Smooth muscle cell (in vitro differentiated cells): Measurements from ENCODE around the gene HEMK1. TPM values are rescaled to one million over a fixed set of nuclear protein-coding genes. Genes with fewer than 3 reads are reported as not detected.

Experiments used
- DNase-seq: peaks from one replicate; lab custom pipeline; 2025; ENCODE audit not compliant: unreplicated experiment; lab: John Stamatoyannopoulos, UW
- H2AFZ ChIP-seq: fragments of 200-600 bp; sonication (generic); 2 replicates; pipeline ENCODE4 v1.6.0; 2016; ENCODE audit warnings: antibody characterized with exemption, low read depth, mild to moderate bottlenecking
- H3F3A ChIP-seq: fragments of 200-600 bp; sonication (generic); 2 replicates; pipeline ENCODE4 v1.6.0; 2017; ENCODE audit warnings: antibody characterized with exemption, low read depth
- H3K27ac ChIP-seq: fragments of 200-600 bp; sonication (generic); 2 replicates; pipeline ENCODE4 v1.5.1; 2016; ENCODE audit warnings: low read depth, mild to moderate bottlenecking
- H3K27me3 ChIP-seq: fragments of 200-600 bp; sonication (generic); 2 replicates; pipeline ENCODE4 v1.6.1; 2016; ENCODE audit warnings: low read depth, mild to moderate bottlenecking
- H3K36me3 ChIP-seq: fragments of 200-600 bp; sonication (generic); 2 replicates; pipeline ENCODE4 v1.5.1; 2016; ENCODE audit warnings: low read depth
- H3K4me1 ChIP-seq: fragments of 200-600 bp; sonication (generic); 2 replicates; pipeline ENCODE4 v1.5.1; 2016; ENCODE audit warnings: low read depth
- H3K4me2 ChIP-seq: fragments of 200-600 bp; sonication (generic); 2 replicates; pipeline ENCODE4 v1.6.0; 2016; ENCODE audit warnings: mild to moderate bottlenecking
- H3K4me3 ChIP-seq: fragments of 200-600 bp; sonication (generic); 2 replicates; pipeline ENCODE4 v1.5.1; 2016; ENCODE audit warnings: mild to moderate bottlenecking
- H3K79me2 ChIP-seq: fragments of 200-600 bp; sonication (generic); 2 replicates; pipeline ENCODE4 v1.6.0; 2016; ENCODE audit warnings: low read depth, mild to moderate bottlenecking
- H3K9ac ChIP-seq: fragments of 200-600 bp; sonication (generic); 2 replicates; pipeline ENCODE4 v1.6.0; 2016; ENCODE audit warnings: low read depth
- H3K9me3 ChIP-seq: fragments of 200-600 bp; sonication (generic); replicated peaks from 2 replicates; pipeline ENCODE4 v1.5.1; 2016; ENCODE audit warnings: low read depth
- H4K20me1 ChIP-seq: fragments of 200-600 bp; sonication (generic); 2 replicates; pipeline ENCODE4 v1.6.0; 2016; ENCODE audit warnings: low read depth
- WGBS: methylation state at CpG from one replicate; pipeline ENCODE4 v1.1.7; 2016; ENCODE audit warnings: low lambda C conversion rate; 5-methylcytosine and 5-hydroxymethylcytosine counted together
- polyA plus RNA-seq: library from polyadenylated mRNA; unstranded; fragments of >200 nt; fragmentation: Nextera tagmentation; extraction: Ambion mirVana; gene quantifications from 2 replicates; pipeline ENCODE4 v1.2.1, GENCODE V29; 2016
- total RNA-seq: library from RNA; depleted of rRNA; stranded (reverse); fragments of >200 nt; gene quantifications from 2 replicates; pipeline ENCODE4 v1.2.3, GENCODE V29; 2014
- TF ChIP-seq, protein P1 (sequence below): fragments of 200-600 bp; sonication (generic); IDR thresholded peaks from 2 replicates; pipeline ENCODE4 v1.5.1; 2017; ENCODE audit warnings: borderline replicate concordance, mild to moderate bottlenecking, antibody characterized with exemption; ENCODE audit not compliant: insufficient read depth, poor library complexity, severe bottlenecking

Gene HEMK1
- total and polyA plus RNA-seq, 2 experiments from 2014 or later: 15.3 to 28.3 TPM

DNA sequence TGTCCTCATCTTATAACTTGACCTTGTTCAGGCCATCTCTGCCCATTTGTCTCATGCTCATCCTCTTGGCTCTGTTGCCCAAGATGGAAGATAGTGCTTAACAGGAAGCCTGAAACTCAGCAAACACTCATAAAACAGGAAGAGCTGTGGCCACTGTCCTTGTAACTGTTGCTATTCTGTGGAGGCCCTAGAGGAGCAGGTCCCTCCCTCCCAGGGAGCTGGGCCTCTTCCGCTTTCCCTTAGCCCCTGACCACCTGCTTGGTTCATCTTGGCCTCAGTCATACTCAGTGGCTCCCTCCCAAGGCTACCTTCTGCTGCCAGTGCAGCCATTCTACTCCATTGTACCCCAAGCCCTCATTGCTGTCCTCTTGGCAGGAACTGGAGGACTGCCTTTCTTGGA is 51.1 kb downstream of the HEMK1 start:
- Histone ChIP-seq H3K79me2 (no peaks in the 10 kb centered on the region), H3K4me2 (no peak overlapping the region), H3K9ac (no peak overlapping the region), H3K4me1 (peaks cover 27% of the 10 kb centered on the region), H2AFZ (no peak overlapping the region), H3K9me3 (no peaks in the 10 kb centered on the region), H3F3A (peaks cover 3% of the 10 kb centered on the region), H3K4me3 (no peak overlapping the region), H3K36me3 (no peaks in the 10 kb centered on the region), H3K27ac (no peak overlapping the region), H3K27me3 (no peaks in the 10 kb centered on the region), H4K20me1 (no peaks in the 10 kb centered on the region)
- TF ChIP-seq, protein P1, sequence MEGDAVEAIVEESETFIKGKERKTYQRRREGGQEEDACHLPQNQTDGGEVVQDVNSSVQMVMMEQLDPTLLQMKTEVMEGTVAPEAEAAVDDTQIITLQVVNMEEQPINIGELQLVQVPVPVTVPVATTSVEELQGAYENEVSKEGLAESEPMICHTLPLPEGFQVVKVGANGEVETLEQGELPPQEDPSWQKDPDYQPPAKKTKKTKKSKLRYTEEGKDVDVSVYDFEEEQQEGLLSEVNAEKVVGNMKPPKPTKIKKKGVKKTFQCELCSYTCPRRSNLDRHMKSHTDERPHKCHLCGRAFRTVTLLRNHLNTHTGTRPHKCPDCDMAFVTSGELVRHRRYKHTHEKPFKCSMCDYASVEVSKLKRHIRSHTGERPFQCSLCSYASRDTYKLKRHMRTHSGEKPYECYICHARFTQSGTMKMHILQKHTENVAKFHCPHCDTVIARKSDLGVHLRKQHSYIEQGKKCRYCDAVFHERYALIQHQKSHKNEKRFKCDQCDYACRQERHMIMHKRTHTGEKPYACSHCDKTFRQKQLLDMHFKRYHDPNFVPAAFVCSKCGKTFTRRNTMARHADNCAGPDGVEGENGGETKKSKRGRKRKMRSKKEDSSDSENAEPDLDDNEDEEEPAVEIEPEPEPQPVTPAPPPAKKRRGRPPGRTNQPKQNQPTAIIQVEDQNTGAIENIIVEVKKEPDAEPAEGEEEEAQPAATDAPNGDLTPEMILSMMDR: no peak
- 100% methylated on average over 1 of the region's 1 CpG for WGBS
- DNase-seq: no peak

DNA sequence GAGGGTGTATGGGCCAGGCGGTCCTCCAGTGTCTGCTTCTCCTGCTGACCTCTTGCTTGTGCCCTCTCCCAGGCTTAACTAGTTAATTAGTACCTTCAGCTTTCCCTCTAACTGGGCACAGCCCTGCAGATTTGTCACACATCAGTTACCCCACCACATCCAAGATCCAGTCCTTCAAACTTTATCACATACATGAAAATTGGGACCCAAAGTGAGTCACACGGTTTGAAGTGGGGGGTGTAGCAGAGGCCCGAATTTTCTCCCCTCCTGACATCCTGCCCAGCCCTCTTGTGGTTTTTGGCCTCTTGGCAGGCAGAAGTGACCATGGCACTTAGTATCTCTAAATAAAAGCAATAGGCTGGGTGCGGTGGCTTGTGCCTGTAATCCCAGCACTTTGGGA is 51.5 kb downstream of the HEMK1 start:
- H3K4me2 ChIP-seq: no peak overlapping the region
- H3F3A ChIP-seq: peaks cover 3% of the 10 kb centered on the region
- TF ChIP-seq, protein P1: no peak
- no peak overlapping the region for H2AFZ ChIP-seq
- H3K4me3 ChIP-seq: no peak overlapping the region
- H3K36me3 ChIP-seq: no peaks in the 10 kb centered on the region
- H4K20me1 ChIP-seq: no peaks in the 10 kb centered on the region
- H3K27me3 ChIP-seq: no peaks in the 10 kb centered on the region
- 86% methylated on average over 4 of the region's 4 CpGs for WGBS
- H3K27ac ChIP-seq: no peak overlapping the region
- no peaks in the 10 kb centered on the region for H3K9me3 ChIP-seq
- DNase-seq: no peak
- H3K79me2 ChIP-seq: no peaks in the 10 kb centered on the region
- H3K9ac ChIP-seq: no peak overlapping the region
- peaks cover 30% of the 10 kb centered on the region for H3K4me1 ChIP-seq

DNA sequence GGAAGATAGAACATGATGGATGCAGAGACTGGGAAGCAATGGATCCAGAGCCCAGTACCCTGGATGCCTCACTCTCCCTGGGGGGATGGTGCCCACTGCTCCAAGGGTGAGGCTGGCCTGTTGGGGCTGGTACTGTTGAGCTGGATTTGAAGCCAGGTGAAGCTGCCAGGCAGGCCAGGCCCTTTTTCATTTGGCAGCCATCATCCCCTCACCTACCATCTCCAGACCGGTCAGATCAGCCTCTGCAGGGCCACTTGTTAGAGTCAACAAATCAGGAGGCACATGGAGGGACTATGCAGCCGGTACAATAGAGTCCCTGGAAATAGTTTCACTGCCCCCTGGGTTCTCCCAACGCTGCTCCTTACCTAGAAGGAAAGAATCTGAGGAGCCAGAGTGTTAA is 53.6 kb downstream of the HEMK1 start:
- peaks cover 4% of the 10 kb centered on the region for H4K20me1 ChIP-seq
- no peak overlapping the region for H3K4me3 ChIP-seq
- TF ChIP-seq, protein P1: no peak
- no peaks in the 10 kb centered on the region for H3F3A ChIP-seq
- H3K9me3 ChIP-seq: no peaks in the 10 kb centered on the region
- no peaks in the 10 kb centered on the region for H3K79me2 ChIP-seq
- DNase-seq: no peak
- no peak overlapping the region for H3K27ac ChIP-seq
- no peaks in the 10 kb centered on the region for H3K36me3 ChIP-seq
- peaks cover 38% of the 10 kb centered on the region for H3K4me1 ChIP-seq
- H3K27me3 ChIP-seq: no peaks in the 10 kb centered on the region
- 93% methylated on average over 3 of the region's 3 CpGs for WGBS
- H3K4me2 ChIP-seq: no peak overlapping the region
- H2AFZ ChIP-seq: no peak overlapping the region
- H3K9ac ChIP-seq: no peak overlapping the region

DNA sequence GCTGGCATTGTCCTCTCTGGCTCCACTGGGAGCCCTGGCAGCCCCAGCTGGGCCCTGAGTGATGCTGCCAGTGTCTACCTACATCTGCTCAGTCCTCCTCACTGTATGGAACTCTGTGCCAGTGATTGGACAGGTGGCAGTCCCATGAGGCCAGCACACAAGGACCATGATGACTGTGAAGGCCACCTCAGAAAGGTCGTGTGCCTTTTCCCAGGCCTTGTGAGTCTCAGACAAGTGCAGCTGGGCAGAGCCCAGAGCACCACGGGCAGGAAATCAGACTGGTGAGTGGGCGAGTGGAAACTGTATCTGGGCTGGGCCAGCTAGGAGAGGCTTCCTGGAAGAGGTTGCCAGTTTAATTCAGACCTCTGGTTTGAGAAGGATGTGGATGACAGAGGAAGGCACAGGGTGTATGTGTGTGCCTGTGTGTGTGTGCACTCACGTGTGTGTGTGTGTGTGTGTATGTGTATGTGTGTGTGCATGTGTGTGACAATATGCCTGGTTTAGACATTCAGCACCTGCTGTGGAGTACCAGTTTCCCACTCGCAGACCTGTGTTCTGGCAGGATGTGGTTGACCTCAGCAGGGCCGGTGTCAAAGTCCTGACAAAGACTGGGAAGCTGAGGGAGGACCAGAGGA is 54.6 kb downstream of the HEMK1 start:
- H3K4me3 ChIP-seq: no peak overlapping the region
- peaks cover 9% of the 10 kb centered on the region for H4K20me1 ChIP-seq
- no peak overlapping the region for H2AFZ ChIP-seq
- 76% methylated on average over 6 of the region's 6 CpGs for WGBS
- no peak for DNase-seq
- no peaks in the 10 kb centered on the region for H3K9me3 ChIP-seq
- no peak overlapping the region for H3K9ac ChIP-seq
- no peaks in the 10 kb centered on the region for H3K36me3 ChIP-seq
- peaks cover 37% of the 10 kb centered on the region for H3K4me1 ChIP-seq
- H3K27ac ChIP-seq: no peak overlapping the region
- TF ChIP-seq, protein P1: no peak
- H3K27me3 ChIP-seq: no peaks in the 10 kb centered on the region
- H3K79me2 ChIP-seq: no peaks in the 10 kb centered on the region
- no peaks in the 10 kb centered on the region for H3F3A ChIP-seq
- no peak overlapping the region for H3K4me2 ChIP-seq
